ENCODE data around the gene SCCPDH. TPM values are rescaled to one million over a fixed set of nuclear protein-coding genes. Genes with fewer than 3 reads are reported as not detected.
"Not testable (repeated sequence)": the region's sequence is repeated elsewhere in the genome, so short reads cannot be mapped to it uniquely, and the experiment has no call there.

SCCPDH gene
- total RNA-seq, 1 experiment from 2014 or later = 26.1 TPM

DNA sequence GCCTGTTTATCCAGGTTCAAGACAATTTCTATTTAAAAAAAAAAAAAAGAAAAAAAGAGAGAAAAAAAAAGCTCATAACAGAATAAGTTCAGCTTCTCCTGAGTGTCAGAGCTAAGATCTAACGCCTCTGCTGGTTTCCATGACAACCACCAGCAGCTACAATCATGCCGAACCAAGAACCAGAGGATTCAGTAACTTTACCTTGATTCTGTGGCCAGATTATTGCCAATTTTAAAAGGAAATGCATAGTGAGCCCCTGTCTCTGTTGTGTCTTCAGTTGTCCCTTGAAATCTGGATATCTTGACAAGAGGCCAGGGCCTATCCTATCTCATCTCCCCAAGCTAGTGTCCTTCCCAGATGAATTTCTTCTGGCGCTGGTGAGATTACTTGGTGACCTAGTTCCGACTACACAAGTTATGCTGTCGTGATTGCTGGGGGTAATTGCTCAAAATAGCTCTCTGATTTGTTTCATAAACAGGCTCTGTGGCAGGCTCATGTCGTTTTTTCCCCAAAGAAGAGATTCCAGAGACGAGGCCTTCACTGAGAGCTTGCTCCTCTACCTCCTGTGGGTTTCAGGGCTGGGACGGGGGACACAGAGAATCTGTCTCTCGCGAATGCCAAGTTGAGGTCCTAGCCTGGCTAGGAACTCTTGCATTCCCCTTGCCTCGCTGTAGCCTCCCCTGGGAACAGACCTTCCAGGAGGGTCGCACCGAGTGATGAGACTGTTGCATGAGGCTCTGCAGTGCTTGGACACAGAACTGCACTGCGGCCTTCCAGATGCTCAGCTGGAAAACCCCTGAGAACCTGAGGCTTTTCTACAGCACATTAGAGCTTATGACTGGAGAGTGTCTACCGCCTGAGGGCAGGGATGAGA, 32.4 kb upstream of the SCCPDH start:
- intact Hi-C loops (cut with micrococcal nuclease; ENCODE audit: unreplicated experiment) = no loop called here
- no peak overlapping the region for H3K27ac Mint-ChIP-seq (ENCODE audit: unreplicated experiment)
- no peak for TF ChIP-seq CTCF (IDR thresholded peaks at IDR 0.05; ENCODE audit: insufficient read depth in 1 of 2, low read depth in 1 of 2, low read length in 1 of 2, severe bottlenecking in 1 of 2, unreplicated experiment in 1 of 2)
- H3K9me3 Mint-ChIP-seq (ENCODE audit: unreplicated experiment) = peaks cover 17% of the 10 kb centered on the region
- no TSS peak for BruUV-seq (replicated peaks)
- no peak overlapping the region for H3K4me3 Mint-ChIP-seq (ENCODE audit: unreplicated experiment)
- no peak for DNase-seq
- peaks cover 4% of the 10 kb centered on the region for H3K36me3 Mint-ChIP-seq (ENCODE audit: insufficient read depth, unreplicated experiment)
- Histone ChIP-seq H3K27me3 (replicated peaks; ENCODE audit: control insufficient read depth, insufficient read depth, low read length) (no peaks in the 10 kb centered on the region), H3K9me3 (peaks cover 10% of the 10 kb centered on the region; the same call in 1 of the 2 replicates), H3K36me3 (ENCODE audit: control insufficient read depth, insufficient read depth, low read length) (no peaks in the 10 kb centered on the region), H3K4me1 (peaks cover 4% of the 10 kb centered on the region; the same call in 1 of the 2 replicates), H3K4me3 (ENCODE audit: low read depth, low read length) (no peak overlapping the region)
- POLR2A ChIA-PET = no interaction called here
- no peaks in the 10 kb centered on the region for H3K27me3 Mint-ChIP-seq (ENCODE audit: insufficient read depth, unreplicated experiment)
- H3K4me1 Mint-ChIP-seq (ENCODE audit: low read depth, unreplicated experiment) = no peaks in the 10 kb centered on the region
- CTCF ChIA-PET = no interaction called here

GRCh38 chr1:246694213-246694895, 29.9 kb upstream of the SCCPDH start:
- H3K4me1 ChIP-seq; H3K4me3 ChIP-seq (ENCODE audit: low read depth, low read length); H3K36me3 ChIP-seq (ENCODE audit: control insufficient read depth, insufficient read depth, low read length); H3K27ac Mint-ChIP-seq (ENCODE audit: unreplicated experiment); H3K4me1 Mint-ChIP-seq (ENCODE audit: low read depth, unreplicated experiment); H3K27me3 ChIP-seq (replicated peaks; ENCODE audit: control insufficient read depth, insufficient read depth, low read length); H3K4me3 Mint-ChIP-seq (ENCODE audit: unreplicated experiment); H3K9me3 ChIP-seq; H3K36me3 Mint-ChIP-seq (ENCODE audit: insufficient read depth, unreplicated experiment); BruUV-seq (replicated peaks); intact Hi-C loops (cut with micrococcal nuclease; ENCODE audit: unreplicated experiment); POLR2A ChIA-PET; H3K27me3 Mint-ChIP-seq (ENCODE audit: insufficient read depth, unreplicated experiment): not testable (repeated sequence)
- peaks cover 17% of the 10 kb centered on the region for H3K9me3 Mint-ChIP-seq (ENCODE audit: unreplicated experiment)
- CTCF ChIA-PET = interaction anchor here (0.6 kb wide), 1 partner anchor 49 kb away, joined by 7 read pairs; no protein-coding TSS in a partner anchor
- DNase-seq = peak in 1 of 2 experiments; percentile 24

GRCh38 chr1:246695136-246695535, 29.1 kb upstream of the SCCPDH start:
- Mint-ChIP-seq H3K9me3 (ENCODE audit: unreplicated experiment) (peaks cover 17% of the 10 kb centered on the region), H3K27ac (ENCODE audit: unreplicated experiment) (no peak overlapping the region), H3K4me3 (ENCODE audit: unreplicated experiment) (no peak overlapping the region), H3K27me3 (ENCODE audit: insufficient read depth, unreplicated experiment) (no peaks in the 10 kb centered on the region), H3K4me1 (ENCODE audit: low read depth, unreplicated experiment) (peaks cover 7% of the 10 kb centered on the region), H3K36me3 (ENCODE audit: insufficient read depth, unreplicated experiment) (peaks cover 4% of the 10 kb centered on the region)
- BruUV-seq (replicated peaks) = no TSS peak
- Histone ChIP-seq H3K9me3 (peaks cover 10% of the 10 kb centered on the region; the same call in 1 of the 2 replicates), H3K4me3 (ENCODE audit: low read depth, low read length) (no peak overlapping the region), H3K36me3 (ENCODE audit: control insufficient read depth, insufficient read depth, low read length) (no peaks in the 10 kb centered on the region), H3K4me1 (no peaks in the 10 kb centered on the region), H3K27me3 (replicated peaks; ENCODE audit: control insufficient read depth, insufficient read depth, low read length) (no peaks in the 10 kb centered on the region)
- POLR2A ChIA-PET = no interaction called here
- CTCF ChIA-PET = no interaction called here
- DNase-seq = no peak
- no peak for TF ChIP-seq CTCF (IDR thresholded peaks at IDR 0.05; ENCODE audit: insufficient read depth in 1 of 2, low read depth in 1 of 2, low read length in 1 of 2, severe bottlenecking in 1 of 2, unreplicated experiment in 1 of 2)
- intact Hi-C loops (cut with micrococcal nuclease; ENCODE audit: unreplicated experiment) = no loop called here
